SK-N-SH (cell line): Measurements from ENCODE around the gene HDLBP. TPM values are rescaled to one million over a fixed set of nuclear protein-coding genes. Genes with fewer than 3 reads are reported as not detected.

Experiments
- CTCF ChIA-PET: fragments of 300-600, 350-600 bp; formaldehyde crosslinking; extraction: SDS; loops from one replicate; lab custom pipeline; 2021; lab: Yijun Ruan, JAX
- POLR2A ChIA-PET: fragments of 350-600 bp; sonication (Branson Sonifier 250); formaldehyde crosslinking; extraction: SDS; loops from one replicate; lab custom pipeline; 2020; ENCODE audit warnings: antibody characterized with exemption, inconsistent platforms; lab: Yijun Ruan, JAX
- DNase-seq: peaks from one replicate; pipeline ENCODE4 v3.0.0; 2012
- H2AFZ ChIP-seq: fragments of 200-600 bp; sonication (generic); 2 replicates; pipeline ENCODE4 v1.8.1; 2016; ENCODE audit warnings: antibody characterized with exemption, mild to moderate bottlenecking, low read depth
- H3F3A ChIP-seq: fragments of 200-600 bp; sonication (generic); replicated peaks from 2 replicates; pipeline ENCODE3; 2016; ENCODE audit warnings: antibody characterized with exemption, mild to moderate bottlenecking; ENCODE audit not compliant: insufficient read depth
- H3K27ac ChIP-seq, 2 experiments: fragments of 200-500 bp in 1 of 2; fragments of 200-600 bp in 1 of 2; sonication (Bioruptor generic) in 1 of 2; sonication (generic), shearing (Covaris generic) in 1 of 2; 2 replicates each; pipeline versions ENCODE4 v1.5.1 to v1.6.1; 2014 to 2016; ENCODE audit warnings: low read depth in 2 of 2, inconsistent platforms in 1 of 2, low read length in 1 of 2, mild to moderate bottlenecking in 1 of 2, mixed read lengths in 1 of 2
- H3K27me3 ChIP-seq: fragments of 200-600 bp; sonication (generic), shearing (Covaris generic); 2 replicates; pipeline ENCODE4 v1.6.1; 2016; ENCODE audit warnings: mixed run types; ENCODE audit not compliant: insufficient read depth
- H3K36me3 ChIP-seq, 2 experiments: fragments of 200-500 bp in 1 of 2; fragments of 200-600 bp in 1 of 2; sonication (Bioruptor generic) in 1 of 2; sonication (generic) in 1 of 2; replicated peaks in 1 of 2; 2 replicates each; pipeline versions ENCODE3 to v1.5.1; 2014 to 2016; ENCODE audit warnings: low read length in 1 of 2, mild to moderate bottlenecking in 1 of 2; ENCODE audit not compliant: insufficient read depth in 2 of 2, control insufficient read depth in 1 of 2
- H3K4me1 ChIP-seq, 2 experiments: fragments of 200-500 bp in 1 of 2; fragments of 200-600 bp in 1 of 2; sonication (Bioruptor generic) in 1 of 2; sonication (generic), shearing (Covaris generic) in 1 of 2; 2 replicates each; pipeline versions ENCODE4 v1.5.1 to v1.6.1; 2014 to 2016; ENCODE audit warnings: low read depth in 1 of 2, low read length in 1 of 2, mixed run types in 1 of 2; ENCODE audit not compliant: insufficient read depth in 2 of 2, control insufficient read depth in 1 of 2
- H3K4me2 ChIP-seq: fragments of 200-600 bp; sonication (generic), shearing (Covaris generic); 2 replicates; pipeline ENCODE4 v1.6.1; 2017; ENCODE audit warnings: mixed run types
- H3K4me3 ChIP-seq, 2 experiments: fragments of 200-500 bp in 1 of 2; fragments of 200-600 bp in 1 of 2; sonication (Bioruptor generic) in 1 of 2; sonication (generic), shearing (Covaris generic) in 1 of 2; 2 replicates each; pipeline versions ENCODE4 v1.5.1 to v1.8.1; 2014 to 2016; ENCODE audit warnings: low read depth in 2 of 2, inconsistent platforms in 1 of 2, low read length in 1 of 2, mild to moderate bottlenecking in 1 of 2, mixed read lengths in 1 of 2, moderate library complexity in 1 of 2
- H3K79me2 ChIP-seq: fragments of 200-600 bp; sonication (generic); 2 replicates; pipeline ENCODE4 v1.8.1; 2017; ENCODE audit warnings: mild to moderate bottlenecking; ENCODE audit not compliant: insufficient read depth
- H3K9ac ChIP-seq: fragments of 200-600 bp; sonication (generic); 2 replicates; pipeline ENCODE4 v1.6.1; 2017; ENCODE audit warnings: mixed run types
- H3K9me2 ChIP-seq: fragments of 200-600 bp; sonication (generic); 2 replicates; pipeline ENCODE4 v1.6.1; 2017; ENCODE audit warnings: mixed run types
- H3K9me3 ChIP-seq: fragments of 200-600 bp; sonication (generic); 2 replicates; pipeline ENCODE4 v1.6.1; 2017; ENCODE audit warnings: mixed run types, mild to moderate bottlenecking, moderate library complexity
- H4K20me1 ChIP-seq: fragments of 200-600 bp; sonication (generic); 2 replicates; pipeline ENCODE4 v1.6.1; 2017; ENCODE audit warnings: mild to moderate bottlenecking, mixed run types; ENCODE audit not compliant: insufficient read depth
- CHD2 ChIP-seq: fragments of 150-350 bp; IDR thresholded peaks from 2 replicates; pipeline ENCODE4 v1.6.1; 2018; ENCODE audit warnings: low read length; ENCODE audit not compliant: partially characterized antibody
- ELF1 ChIP-seq: IDR thresholded peaks from 2 replicates; pipeline ENCODE4 v1.4.0; 2012
- EP300 ChIP-seq, 2 experiments: IDR thresholded peaks; 2 replicates each; pipeline versions ENCODE4 v1.4.0 to v1.6.1; 2012; ENCODE audit warnings: borderline replicate concordance in 1 of 2, low read depth in 1 of 2, low read length in 1 of 2
- EZH2phosphoT487 ChIP-seq: fragments of 200-600 bp; sonication (generic); IDR thresholded peaks from 2 replicates; pipeline ENCODE4 v1.6.1; 2017; ENCODE audit warnings: low read depth, mixed run types, mild to moderate bottlenecking, antibody characterized with exemption, moderate library complexity, borderline replicate concordance
- FOSL2 ChIP-seq: IDR thresholded peaks from 2 replicates; pipeline ENCODE4 v1.4.0; 2012; ENCODE audit warnings: low read depth, mild to moderate bottlenecking, moderate library complexity, borderline replicate concordance
- FOXM1 ChIP-seq: IDR thresholded peaks from 2 replicates; pipeline ENCODE4 v1.4.0; 2012; ENCODE audit warnings: low read depth, mild to moderate bottlenecking
- GABPA ChIP-seq: IDR thresholded peaks from 2 replicates; pipeline ENCODE4 v1.4.0; 2012; ENCODE audit warnings: low read depth, mild to moderate bottlenecking
- IRF3 ChIP-seq: fragments of 150-350 bp; IDR thresholded peaks from 2 replicates; pipeline ENCODE4 v1.6.1; 2016; ENCODE audit warnings: mild to moderate bottlenecking, low read depth, low read length
- MAX ChIP-seq: IDR thresholded peaks from 2 replicates; pipeline ENCODE4 v1.4.0; 2012; ENCODE audit warnings: low read depth
- MEF2A ChIP-seq: IDR thresholded peaks from 2 replicates; pipeline ENCODE4 v1.4.0; 2012; ENCODE audit warnings: low read depth, borderline replicate concordance
- PBX3 ChIP-seq: IDR thresholded peaks from 2 replicates; pipeline ENCODE4; 2012
- POLR2AphosphoS5 ChIP-seq: IDR thresholded peaks from 2 replicates; pipeline ENCODE4 v1.6.1; 2012; ENCODE audit warnings: low read depth, low read length
- REST ChIP-seq: IDR thresholded peaks from 2 replicates; pipeline ENCODE4 v1.6.1; 2012; ENCODE audit warnings: mild to moderate bottlenecking, low read depth, low read length, moderate library complexity
- RFX5 ChIP-seq: IDR thresholded peaks from 2 replicates; pipeline ENCODE4 v1.6.1; 2012; ENCODE audit warnings: mild to moderate bottlenecking, improper control_type of control experiment, low read length
- RXRA ChIP-seq: IDR thresholded peaks from 2 replicates; pipeline ENCODE4 v1.4.0; 2012; ENCODE audit warnings: low read depth, mild to moderate bottlenecking, borderline replicate concordance
- SIN3A ChIP-seq: IDR thresholded peaks from 2 replicates; pipeline ENCODE4 v1.6.1; 2012; ENCODE audit warnings: low read depth, mild to moderate bottlenecking, low read length, moderate library complexity, borderline replicate concordance
- SMC3 ChIP-seq: IDR thresholded peaks from 2 replicates; pipeline ENCODE4 v1.6.1; 2012; ENCODE audit warnings: low read depth, low read length, improper control_type of control experiment
- USF1 ChIP-seq: IDR thresholded peaks from 2 replicates; pipeline ENCODE4 v1.4.0; 2012; ENCODE audit warnings: low read depth, borderline replicate concordance
- WGBS: methylation state at CpG from one replicate; pipeline ENCODE4 v1.1.6; 2017; ENCODE audit warnings: low lambda C conversion rate; 5-methylcytosine and 5-hydroxymethylcytosine counted together
- polyA plus RNA-seq, 3 experiments: library from polyadenylated mRNA; depleted of rRNA; stranded (reverse); fragments of >200 nt; gene quantifications; 2 replicates each; pipeline ENCODE4 v1.2.3, GENCODE V29; 2012

The HDLBP gene
- polyA plus RNA-seq, 1 of the 3 experiments (the other 2 are of a cell fraction), result 263 TPM

- CTCF ChIA-PET, result interaction anchor here (0.7 kb wide), 1 partner anchor 9 kb away, joined by 3 read pairs; no protein-coding TSS in a partner anchor
- Histone ChIP-seq H2AFZ (no peak overlapping the region), H3K27me3 (no peaks in the 10 kb centered on the region), H3K9me2 (no peaks in the 10 kb centered on the region), H3K79me2 (peaks cover 98% of the 10 kb centered on the region), H3K36me3 (peaks cover 40 to 80% of the 10 kb centered on the region in 2 experiments), H3K4me3 (no peak overlapping the region), H3F3A (peaks cover under 1% of the 10 kb centered on the region), H3K9me3 (no peaks in the 10 kb centered on the region), H3K4me1 (peaks cover 17 to 30% of the 10 kb centered on the region in 2 experiments; a peak in 3 of 4 replicates), H3K4me2 (no peak overlapping the region), H4K20me1 (peaks cover 95% of the 10 kb centered on the region), H3K27ac (no peak overlapping the region), H3K9ac (no peak overlapping the region)
- no peak for TF ChIP-seq EP300 (IDR thresholded peaks at IDR 0.05; ENCODE audit: borderline replicate concordance in 1 of 2, low read depth in 1 of 2, low read length in 1 of 2)
- TF ChIP-seq PBX3, result no peak
- TF ChIP-seq REST, result no peak
- TF ChIP-seq RFX5, result no peak
- TF ChIP-seq SIN3A, result no peak
- no peak for TF ChIP-seq GABPA
- no peak for TF ChIP-seq FOSL2
- TF ChIP-seq CHD2, result no peak
- TF ChIP-seq EZH2phosphoT487, result no peak
- no peak for TF ChIP-seq MEF2A
- no peak for TF ChIP-seq POLR2AphosphoS5
- TF ChIP-seq ELF1, result no peak
- 100% methylated on average over 1 of the region's 1 CpG for WGBS
- DNase-seq, result no peak
- POLR2A ChIA-PET, result no interaction called here
Measured at GRCh38 chr2:241321886-241322285, 6.4 kb upstream of the HDLBP start.

- Histone ChIP-seq H3K4me2 (peak overlapping the region; percentile 89; the same call in 1 of the 2 replicates), H3K4me3 (no peak overlapping the region)
- DNase-seq, result no peak
- no peak for TF ChIP-seq USF1
- TF ChIP-seq FOXM1, result no peak
- TF ChIP-seq SMC3, result no peak
- TF ChIP-seq REST, result no peak
- TF ChIP-seq RXRA, result no peak
- TF ChIP-seq IRF3, result no peak
- no peak for TF ChIP-seq MAX
- no peak for TF ChIP-seq EZH2phosphoT487
Measured at GRCh38 chr2:241321033-241321432, 5.6 kb upstream of the HDLBP start.

More at GRCh38 chr2:241321033-241321432, 5.6 kb upstream of the HDLBP start:
- POLR2A ChIA-PET, result no interaction called here
- H3K4me1 ChIP-seq, result peaks cover 20 to 30% of the 10 kb centered on the region in 2 experiments; a peak in 3 of 4 replicates
- no peaks in the 10 kb centered on the region for H3K9me2 ChIP-seq
- peaks cover 100% of the 10 kb centered on the region for H3K79me2 ChIP-seq
- peaks cover 34 to 78% of the 10 kb centered on the region in 2 experiments for H3K36me3 ChIP-seq
- H3F3A ChIP-seq, result peaks cover 9% of the 10 kb centered on the region
- CTCF ChIA-PET, result no interaction called here
- H4K20me1 ChIP-seq, result peaks cover 94% of the 10 kb centered on the region
- H3K9me3 ChIP-seq, result no peaks in the 10 kb centered on the region
- no peak overlapping the region for H3K27ac ChIP-seq
- no peak overlapping the region for H3K9ac ChIP-seq
- H2AFZ ChIP-seq, result no peak overlapping the region
- 62% methylated on average over 1 of the region's 1 CpG for WGBS
- H3K27me3 ChIP-seq, result no peaks in the 10 kb centered on the region
